ENCODE data around the gene FUT2.

- TF ChIP-seq EZH2phosphoT487 (conservative IDR thresholded peaks at IDR 0.05; ENCODE audit: low read length) (no peak), CTCF (IDR thresholded peaks at IDR 0.05; ENCODE audit: insufficient read depth, low read length, poor library complexity, severe bottlenecking) (no peak)
Observed at GRCh38 chr19:48676487-48676886, 19.3 kb upstream of the FUT2 start.
